Measurements from ENCODE around the gene OR51V1. TPM values are rescaled to one million over a fixed set of nuclear protein-coding genes. Genes with fewer than 3 reads are reported as not detected.

Gene OR51V1
- total RNA-seq, 1 experiment from 2014 or later = not detected

GRCh38 chr11:5203366-5203765 is 2.9 kb upstream of the OR51V1 start:
- H3K36me3 Mint-ChIP-seq = no peaks in the 10 kb centered on the region
- DNase-seq (ENCODE audit: low spot score) = no peak
- no peak overlapping the region for H3K4me3 Mint-ChIP-seq
- POLR2A ChIA-PET = no interaction called here
- TF ChIP-seq SP1 (CRISPR knock-in tag; conservative IDR thresholded peaks at IDR 0.05) (no peak), ZNF416 (CRISPR knock-in tag; IDR thresholded peaks at IDR 0.05) (no peak), NR1H2 (CRISPR knock-in tag; IDR thresholded peaks at IDR 0.05) (no peak), SOX15 (CRISPR knock-in tag; IDR thresholded peaks at IDR 0.05) (no peak), TEAD4 (CRISPR knock-in tag; IDR thresholded peaks at IDR 0.05) (no peak), ZNF121 (CRISPR knock-in tag; IDR thresholded peaks at IDR 0.05) (no peak)
- H3K27me3 Mint-ChIP-seq (ENCODE audit: low read depth) = no peaks in the 10 kb centered on the region
- CTCF ChIA-PET = no interaction called here
- peaks cover 5% of the 10 kb centered on the region; the same call in 1 of the 2 replicates for H3K4me1 Mint-ChIP-seq
- H3K9me3 Mint-ChIP-seq = no peaks in the 10 kb centered on the region
- no peak overlapping the region for H3K27ac Mint-ChIP-seq
- ATAC-seq = no peak

GRCh38 chr11:5198285-5198684 is 2.2 kb downstream of the OR51V1 start:
- Mint-ChIP-seq H3K4me1 (peaks cover 23% of the 10 kb centered on the region), H3K4me3 (no peak overlapping the region), H3K27ac (no peak overlapping the region), H3K9me3 (peaks cover 7% of the 10 kb centered on the region), H3K36me3 (no peaks in the 10 kb centered on the region), H3K27me3 (ENCODE audit: low read depth) (no peaks in the 10 kb centered on the region)
- ChIA-PET CTCF (no interaction called here), POLR2A (no interaction called here)
- TF ChIP-seq ZNF423 (CRISPR knock-in tag; IDR thresholded peaks at IDR 0.05) (no peak), ZBTB43 (CRISPR knock-in tag; IDR thresholded peaks at IDR 0.05) (no peak)
- DNase-seq (ENCODE audit: low spot score) (no peak), ATAC-seq (no peak)

GRCh38 chr11:5197536-5197935 is 2.9 kb downstream of the OR51V1 start:
- TF ChIP-seq ZNF512 (CRISPR knock-in tag; IDR thresholded peaks at IDR 0.05; ENCODE audit: borderline replicate concordance) = no peak
- ChIA-PET CTCF (no interaction called here), POLR2A (no interaction called here)

GRCh38 chr11:5196731-5197130 is 3.8 kb downstream of the OR51V1 start:
- H3K4me1 Mint-ChIP-seq = peaks cover 21% of the 10 kb centered on the region
- ATAC-seq (peak; percentile 39), DNase-seq (ENCODE audit: low spot score) (no peak)
- TF ChIP-seq ATF6 (CRISPR knock-in tag; IDR thresholded peaks at IDR 0.05) (no peak), MAX (CRISPR knock-in tag; IDR thresholded peaks at IDR 0.05) (no peak), GABPB1 (CRISPR knock-in tag; IDR thresholded peaks at IDR 0.05) (no peak), ELF4 (CRISPR knock-in tag; IDR thresholded peaks at IDR 0.05; ENCODE audit: low read depth) (no peak), CTCF (IDR thresholded peaks at IDR 0.05) (no peak), MYBL2 (CRISPR knock-in tag; IDR thresholded peaks at IDR 0.05) (no peak), USF2 (CRISPR knock-in tag; IDR thresholded peaks at IDR 0.05) (no peak), RORB (CRISPR knock-in tag; IDR thresholded peaks at IDR 0.05) (no peak), AR (CRISPR knock-in tag; IDR thresholded peaks at IDR 0.05) (no peak)

More at GRCh38 chr11:5197536-5197935, 2.9 kb downstream of the OR51V1 start:
- H3K4me3 Mint-ChIP-seq = no peak overlapping the region
- no peak for ATAC-seq
- no peak for DNase-seq (ENCODE audit: low spot score)
- H3K27me3 Mint-ChIP-seq (ENCODE audit: low read depth) = no peaks in the 10 kb centered on the region
- H3K4me1 Mint-ChIP-seq = peaks cover 23% of the 10 kb centered on the region
- peaks cover 15% of the 10 kb centered on the region for H3K9me3 Mint-ChIP-seq
- H3K27ac Mint-ChIP-seq = no peak overlapping the region
- H3K36me3 Mint-ChIP-seq = no peaks in the 10 kb centered on the region

More at GRCh38 chr11:5196731-5197130, 3.8 kb downstream of the OR51V1 start:
- Mint-ChIP-seq H3K4me3 (no peak overlapping the region), H3K27ac (peak overlapping the region; percentile 38; the same call in 1 of the 2 replicates), H3K9me3 (peaks cover 20% of the 10 kb centered on the region), H3K27me3 (ENCODE audit: low read depth) (no peaks in the 10 kb centered on the region), H3K36me3 (no peaks in the 10 kb centered on the region)
- ChIA-PET POLR2A (no interaction called here), CTCF (no interaction called here)

Measured in WTC11 (cell line).